HepG2 (cell line): ENCODE measurements around the gene ABCB11. TPM values are rescaled to one million over a fixed set of nuclear protein-coding genes. Genes with fewer than 3 reads are reported as not detected.

Source experiments
- ATAC-seq: fragments of 200-7000 bp; cut with Tn5 transposase; 3 replicates; pipeline ENCODE4 v1.9.1; 2020; ENCODE audit warnings: mild to moderate bottlenecking, moderate library complexity
- BruUV-seq: library from RNA; stranded (reverse); fragments of 400-500 nt; replicated peaks from 2 replicates; lab custom pipeline; 2021; lab: Mats Ljungman, UMichigan
- CTCF ChIA-PET: fragments of 300-600 bp; formaldehyde crosslinking; extraction: SDS; loops from one replicate; lab custom pipeline; 2021; ENCODE audit warnings: low total read pairs, inconsistent platforms, low intra/inter-chr PET ratio; lab: Yijun Ruan, JAX
- POLR2A ChIA-PET: fragments of 350-600 bp; sonication (Branson Sonifier 250); formaldehyde crosslinking; loops from one replicate; lab custom pipeline; 2020; ENCODE audit warnings: antibody characterized with exemption, inconsistent platforms; lab: Yijun Ruan, JAX
- DNase-seq: peaks from one replicate; pipeline ENCODE4 v3.0.0-alpha.2; 2015; ENCODE audit warnings: low spot score
- FAIRE-seq: peaks from 3 replicates; lab custom pipeline; 2011; peaks lifted over from hg19 to GRCh38; lab: Jason Lieb, UNC
- H2AFZ ChIP-seq: one replicate; pipeline ENCODE4 v1.6.1; 2011; ENCODE audit warnings: low read length, inconsistent platforms
- H3K27ac ChIP-seq: fragments of 300-600 bp; 3 replicates; pipeline ENCODE4 v1.8.0; 2011; ENCODE audit warnings: mixed run types, mild to moderate bottlenecking, mixed read lengths, low read length, inconsistent platforms; ENCODE audit not compliant: insufficient read depth; ENCODE audit errors: extremely low read length
- H3K27me3 ChIP-seq, 2 experiments: fragments of 200-600 bp in 1 of 2; 2 replicates in 1 of 2; 3 replicates in 1 of 2; pipeline versions ENCODE4 v1.6.0 to v1.8.0; 2011; ENCODE audit warnings: low read length in 2 of 2, mild to moderate bottlenecking in 2 of 2, moderate library complexity in 2 of 2, inconsistent platforms in 1 of 2; ENCODE audit not compliant: insufficient read depth in 2 of 2, control insufficient read depth in 1 of 2
- H3K36me3 ChIP-seq, 2 experiments: fragments of 200-600 bp in 1 of 2; replicated peaks in 1 of 2; 2 replicates in 1 of 2; 3 replicates in 1 of 2; pipeline versions ENCODE4 v1.5.1 to v1.8.0; 2011; ENCODE audit warnings: low read length in 2 of 2, inconsistent platforms in 1 of 2; ENCODE audit not compliant: insufficient read depth in 2 of 2, control insufficient read depth in 1 of 2
- H3K4me1 ChIP-seq: 2 replicates; pipeline ENCODE4 v1.5.1; 2012; ENCODE audit warnings: low read length, inconsistent platforms; ENCODE audit not compliant: insufficient read depth
- H3K4me2 ChIP-seq: 2 replicates; pipeline ENCODE4 v1.6.0; 2011; ENCODE audit warnings: low read depth, low read length, inconsistent platforms
- H3K4me3 ChIP-seq, 3 experiments: fragments of 200-600 bp in 1 of 3; sonication (generic), shearing (Covaris generic) in 1 of 3; replicated peaks in 1 of 3; 2 replicates each; pipeline ENCODE4 v1.5.1; 2011 to 2016; ENCODE audit warnings: low read length in 3 of 3, inconsistent platforms in 2 of 3, low read depth in 2 of 3, mild to moderate bottlenecking in 2 of 3, control low read depth in 1 of 3, mixed read lengths in 1 of 3; ENCODE audit not compliant: insufficient read depth in 1 of 3
- H3K79me2 ChIP-seq: one replicate; pipeline ENCODE4 v1.6.1; 2011; ENCODE audit warnings: low read length, inconsistent platforms; ENCODE audit not compliant: insufficient read depth
- H3K9ac ChIP-seq: 2 replicates; pipeline ENCODE4 v1.6.0; 2011; ENCODE audit warnings: mild to moderate bottlenecking, low read depth, low read length, inconsistent platforms; ENCODE audit not compliant: insufficient read depth
- H3K9me3 ChIP-seq: 2 replicates; pipeline ENCODE4 v1.5.1; 2012; ENCODE audit warnings: mild to moderate bottlenecking, low read length
- H4K20me1 ChIP-seq: 2 replicates; pipeline ENCODE4 v1.6.0; 2011; ENCODE audit warnings: inconsistent platforms, mild to moderate bottlenecking, low read length, moderate library complexity; ENCODE audit not compliant: insufficient read depth
- FOXK1 ChIP-seq: sonication (generic); formaldehyde crosslinking; IDR thresholded peaks from 2 replicates; pipeline ENCODE4 v1.4.0; 2020; ENCODE audit warnings: low read depth, missing genetic modification reagents, borderline replicate concordance
- GPN1 ChIP-seq: sonication (generic); formaldehyde crosslinking; IDR thresholded peaks from 2 replicates; pipeline ENCODE4 v1.5.1; 2020; ENCODE audit warnings: missing genetic modification reagents, borderline replicate concordance
- PAF1 ChIP-seq: IDR thresholded peaks from 2 replicates; pipeline ENCODE4 v1.6.1; 2016; ENCODE audit warnings: missing genetic modification reagents, missing compliant biosample characterization
- ZNF224 ChIP-seq: sonication (generic); formaldehyde crosslinking; IDR thresholded peaks from 2 replicates; pipeline ENCODE4 v1.5.0; 2020; ENCODE audit warnings: mild to moderate bottlenecking, missing genetic modification reagents
- ZNF331 ChIP-seq: sonication (generic); formaldehyde crosslinking; IDR thresholded peaks from 2 replicates; pipeline ENCODE4 v1.4.0; 2020; ENCODE audit warnings: missing genetic modification reagents
- ZNF407 ChIP-seq: sonication (generic); formaldehyde crosslinking; IDR thresholded peaks from one replicate; pipeline ENCODE4 v1.5.1; 2020; ENCODE audit warnings: mild to moderate bottlenecking, missing genetic modification reagents; ENCODE audit errors: not compliant biosample characterization
- ZNF430 ChIP-seq: sonication (generic); formaldehyde crosslinking; IDR thresholded peaks from 2 replicates; pipeline ENCODE4 v1.9.0; 2021; ENCODE audit warnings: mild to moderate bottlenecking, missing genetic modification reagents
- ZNF572 ChIP-seq: sonication (generic); formaldehyde crosslinking; IDR thresholded peaks from 2 replicates; pipeline ENCODE4 v1.5.1; 2020; ENCODE audit warnings: mild to moderate bottlenecking, missing genetic modification reagents
- ZNF615 ChIP-seq: sonication (generic); formaldehyde crosslinking; IDR thresholded peaks from 2 replicates; pipeline ENCODE4 v1.5.0; 2020; ENCODE audit warnings: mild to moderate bottlenecking, missing genetic modification reagents, borderline replicate concordance
- WGBS: methylation state at CpG from one replicate; pipeline ENCODE4 v1.1.6; 2017; ENCODE audit warnings: low lambda C conversion rate; 5-methylcytosine and 5-hydroxymethylcytosine counted together
- in situ Hi-C: cut with HindIII; loops from 2 replicates; pipeline ENCODE4 v1.10.0; 2017; ENCODE audit warnings: low pct_unique_long_range_greater_than_20kb; ENCODE audit not compliant: extremely low pct_ligation_motif_present
- intact Hi-C: fragments of 100-400 bp; cut with micrococcal nuclease; formaldehyde crosslinking; loops from one replicate; pipeline ENCODE4 v1.10.0; 2022; ENCODE audit not compliant: unreplicated experiment
- polyA plus RNA-seq, 8 experiments: library from polyadenylated mRNA; depleted of rRNA in 3 of 8; stranded (reverse) in 7 of 8; unstranded in 1 of 8; fragments of >200 nt; fragmentation: Illumina TruSeq in 4 of 8; extraction: Trizol in 4 of 8; gene quantifications; 2 replicates each; pipeline versions ENCODE4 v1.2.1 to v1.2.3, GENCODE V29; 2011 to 2016; ENCODE audit warnings: low read depth in 4 of 8, missing spikeins in 1 of 8, mixed read lengths in 1 of 8; ENCODE audit not compliant: insufficient read depth in 1 of 8
- total RNA-seq, 5 experiments: library from RNA; depleted of rRNA; stranded (reverse); fragments of >200 nt; fragmentation: Illumina TruSeq; extraction: Trizol; gene quantifications; 2 replicates each; pipeline ENCODE4 v1.2.3, GENCODE V29; 2016; ENCODE audit warnings: low read depth in 1 of 5

Gene ABCB11
- total and polyA plus RNA-seq, 2 of the 13 experiments (the other 11 are each of a cell fraction or from before 2014, with no cell fraction given) = not detected

DNA sequence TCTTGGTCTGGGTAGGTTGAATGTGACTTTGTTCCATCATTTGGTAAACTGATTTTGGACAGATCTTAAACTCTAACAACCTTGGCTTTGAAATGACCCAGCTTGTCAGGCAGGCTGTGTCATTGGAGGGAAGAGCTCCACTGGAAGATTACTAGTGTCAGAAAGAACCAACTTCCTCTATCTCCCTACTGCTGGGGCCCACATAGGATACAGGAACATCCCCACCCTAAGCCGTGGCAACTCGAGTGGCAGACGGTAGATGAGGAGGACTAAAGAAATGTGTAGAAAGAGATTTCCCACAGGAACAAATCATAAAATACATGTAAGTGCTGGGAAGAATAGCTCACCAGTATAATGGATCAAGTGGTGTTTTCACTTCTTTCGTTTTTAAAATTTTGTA is 134.3 kb downstream of the ABCB11 start:
- no peaks in the 10 kb centered on the region for H3K9me3 ChIP-seq
- peaks cover 0 to 5% of the 10 kb centered on the region in 2 experiments; a peak in 2 of 5 replicates for H3K27me3 ChIP-seq
- TF ChIP-seq ZNF430 (CRISPR knock-in tag) (no peak), PAF1 (CRISPR knock-in tag) (no peak), ZNF407 (CRISPR knock-in tag) (no peak), ZNF331 (CRISPR knock-in tag) (no peak), ZNF572 (no peak), ZNF224 (CRISPR knock-in tag) (no peak), ZNF615 (no peak), FOXK1 (CRISPR knock-in tag) (no peak), GPN1 (CRISPR knock-in tag) (no peak)
- in situ Hi-C loops = no loop called here
- intact Hi-C loops = no loop called here
- H4K20me1 ChIP-seq = no peaks in the 10 kb centered on the region
- FAIRE-seq = no peak
- WGBS = 50% methylated on average over 4 of the region's 4 CpGs
- no peak overlapping the region for H3K27ac ChIP-seq
- H2AFZ ChIP-seq = no peak overlapping the region
- no peaks in the 10 kb centered on the region for H3K79me2 ChIP-seq
- H3K36me3 ChIP-seq = no peaks in the 10 kb centered on the region
- no TSS peak for BruUV-seq
- ChIA-PET POLR2A (no interaction called here), CTCF (no interaction called here)
- H3K4me1 ChIP-seq = no peaks in the 10 kb centered on the region
- H3K4me2 ChIP-seq = no peak overlapping the region
- H3K4me3 ChIP-seq = no peak overlapping the region
- H3K9ac ChIP-seq = no peak overlapping the region
- DNase-seq = no peak
- no peak for ATAC-seq
